HG03045 (cell line): ENCODE data around the gene HCRTR1.

Source experiments
- ATAC-seq: cut with Tn5 transposase; IDR thresholded peaks from one replicate; pipeline ENCODE4 v1.9.1; 2021; ENCODE audit warnings: mild to moderate bottlenecking, moderate library complexity; ENCODE audit not compliant: unreplicated experiment

The HCRTR1 gene

GRCh38 chr1:31648641-31649357 is 31.3 kb downstream of the HCRTR1 start:
- ATAC-seq = no peak

DNA sequence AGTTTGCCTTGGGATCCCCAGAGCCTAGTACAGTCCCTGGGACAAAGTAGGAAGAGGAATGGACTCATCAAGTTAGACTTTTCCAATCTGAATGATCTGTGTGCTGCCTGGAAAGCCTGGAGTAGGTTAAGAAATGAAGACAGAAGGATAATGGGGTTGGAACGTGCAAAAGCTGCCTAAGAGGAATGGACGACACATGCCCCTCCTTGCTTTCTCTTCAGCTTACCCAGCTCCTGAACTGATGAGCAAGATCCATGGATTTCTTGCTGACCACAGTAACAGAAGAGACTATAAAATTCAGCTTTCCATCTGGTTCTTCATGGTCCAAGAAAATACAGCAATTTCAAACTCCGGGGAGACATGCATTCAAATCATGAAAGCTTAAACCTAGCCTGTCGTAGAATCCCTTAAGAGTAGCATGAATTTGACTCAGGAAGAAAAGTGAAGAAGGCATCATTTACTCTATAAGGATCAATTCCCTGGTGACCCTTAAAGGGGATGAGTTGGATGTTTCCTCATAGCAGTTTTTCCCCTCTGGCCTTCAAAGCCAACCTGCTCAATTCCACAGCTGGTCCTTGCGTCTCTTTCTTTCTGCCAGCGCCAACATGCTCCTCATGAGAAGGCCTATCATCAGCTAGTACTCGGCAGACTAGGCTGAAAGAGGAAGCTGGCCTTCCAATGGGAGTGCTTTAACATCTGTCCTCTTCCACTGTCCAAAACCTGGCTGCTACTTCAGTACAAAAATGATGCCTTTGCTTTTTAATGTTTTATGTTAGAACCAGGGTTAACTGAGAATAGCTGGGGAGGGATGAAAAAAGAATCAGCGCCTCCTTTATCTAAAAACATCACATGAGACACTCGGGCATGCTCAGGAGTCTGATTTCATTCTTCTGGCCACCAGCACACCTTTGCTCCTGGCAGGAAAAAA is 32.9 kb downstream of the HCRTR1 start:
- ATAC-seq = no peak

- ATAC-seq = no peak
Measured at GRCh38 chr1:31651089-31651420, 33.6 kb downstream of the HCRTR1 start.

DNA sequence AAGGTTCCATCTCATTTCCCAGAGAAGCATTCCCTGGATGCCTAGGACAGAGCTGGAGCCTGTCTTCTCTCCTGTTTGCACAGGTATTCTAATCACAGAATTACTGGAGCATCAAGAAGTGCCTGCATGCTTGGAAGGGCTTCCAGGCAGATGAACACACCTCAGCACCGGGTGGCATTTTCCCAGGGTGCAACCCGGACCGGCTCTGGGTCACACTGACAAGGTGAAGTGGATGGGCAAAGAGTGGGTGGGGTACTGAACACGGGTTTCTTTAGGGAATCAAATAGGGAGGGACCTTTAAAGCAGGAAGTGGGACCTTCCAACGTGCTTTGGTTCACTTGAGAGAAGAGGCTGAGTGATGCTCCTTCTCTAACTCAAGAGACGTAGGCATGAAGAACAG is 34.3 kb downstream of the HCRTR1 start:
- ATAC-seq = no peak

GRCh38 chr1:31652891-31653499 is 35.5 kb downstream of the HCRTR1 start:
- no peak for ATAC-seq

GRCh38 chr1:31653717-31654473 is 36.4 kb downstream of the HCRTR1 start:
- no peak for ATAC-seq

GRCh38 chr1:31654474-31654776 is 36.9 kb downstream of the HCRTR1 start:
- no peak for ATAC-seq

- ATAC-seq = no peak
Measured at GRCh38 chr1:31655104-31655503, 37.6 kb downstream of the HCRTR1 start.

- ATAC-seq = no peak
Measured at GRCh38 chr1:31655756-31656155, 38.3 kb downstream of the HCRTR1 start.

DNA sequence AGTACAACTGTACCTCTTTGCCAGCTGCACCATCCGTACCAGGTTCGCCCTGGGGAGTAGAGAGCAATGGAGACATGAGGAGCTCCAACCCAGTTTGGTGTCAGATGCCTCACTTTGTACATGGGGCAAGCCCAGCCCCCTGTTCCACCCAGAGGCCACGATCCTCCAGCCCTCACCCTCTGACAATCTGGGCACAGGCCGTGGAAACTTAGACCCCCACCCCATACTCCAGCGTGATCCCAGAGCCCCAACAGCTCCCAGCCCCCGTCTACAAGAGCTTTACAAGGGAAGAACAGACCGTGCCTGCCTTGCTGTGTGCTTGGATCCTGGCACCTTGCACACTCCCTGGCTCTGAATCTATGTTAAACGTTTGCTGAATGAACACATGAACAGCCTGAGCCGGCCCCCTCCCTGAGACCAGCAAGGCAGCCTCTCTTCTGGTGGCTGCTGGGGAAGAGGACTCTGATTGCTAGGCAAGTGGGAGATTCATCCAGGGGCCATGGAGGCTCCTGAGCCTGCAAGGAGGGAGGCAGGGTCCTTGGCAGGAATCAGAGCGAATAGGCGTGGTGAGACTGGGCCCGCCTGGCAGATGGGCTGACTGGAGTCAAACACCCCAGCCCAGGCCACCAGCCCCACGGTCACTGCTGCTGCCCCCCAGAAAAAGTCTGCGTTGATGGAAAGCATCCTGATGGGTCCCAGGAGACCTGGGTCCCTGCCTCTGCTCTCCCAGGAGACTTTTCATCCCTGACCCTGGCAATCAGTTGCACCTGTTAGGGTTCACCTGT is 39.7 kb downstream of the HCRTR1 start:
- ATAC-seq = no peak

DNA sequence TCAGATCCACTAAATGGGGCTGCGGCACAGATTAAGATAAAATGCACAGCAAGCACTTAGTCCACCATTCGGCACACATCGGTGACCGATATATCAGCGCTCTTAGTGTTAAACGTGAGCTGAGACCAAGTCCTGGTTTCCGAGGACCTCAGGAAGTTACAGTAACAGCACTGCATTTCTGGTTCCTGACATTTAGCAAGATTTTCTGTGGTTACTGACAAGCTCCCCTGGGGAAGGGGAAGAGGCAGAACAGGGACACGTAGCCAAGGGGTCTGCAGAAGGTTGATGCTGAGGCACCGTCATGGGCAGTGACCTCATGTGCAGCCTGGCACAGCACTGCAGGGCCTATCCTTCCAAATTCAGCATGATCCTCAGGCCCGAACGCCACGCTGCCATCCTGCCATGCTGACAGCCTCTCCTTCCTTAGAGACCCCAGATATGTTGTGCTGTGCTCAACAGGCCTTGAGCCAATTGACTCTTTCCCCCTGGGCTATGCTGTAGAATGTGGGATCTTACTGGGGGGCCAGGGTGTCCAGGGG is 40.6 kb downstream of the HCRTR1 start:
- no peak for ATAC-seq

- ATAC-seq = no peak
Measured at GRCh38 chr1:31658721-31659120, 41.2 kb downstream of the HCRTR1 start.

GRCh38 chr1:31659889-31660288 is 42.4 kb downstream of the HCRTR1 start:
- ATAC-seq = no peak

GRCh38 chr1:31660871-31661455 is 43.5 kb downstream of the HCRTR1 start:
- ATAC-seq = no peak

- no peak for ATAC-seq
Measured at GRCh38 chr1:31661856-31662255, 44.4 kb downstream of the HCRTR1 start.

DNA sequence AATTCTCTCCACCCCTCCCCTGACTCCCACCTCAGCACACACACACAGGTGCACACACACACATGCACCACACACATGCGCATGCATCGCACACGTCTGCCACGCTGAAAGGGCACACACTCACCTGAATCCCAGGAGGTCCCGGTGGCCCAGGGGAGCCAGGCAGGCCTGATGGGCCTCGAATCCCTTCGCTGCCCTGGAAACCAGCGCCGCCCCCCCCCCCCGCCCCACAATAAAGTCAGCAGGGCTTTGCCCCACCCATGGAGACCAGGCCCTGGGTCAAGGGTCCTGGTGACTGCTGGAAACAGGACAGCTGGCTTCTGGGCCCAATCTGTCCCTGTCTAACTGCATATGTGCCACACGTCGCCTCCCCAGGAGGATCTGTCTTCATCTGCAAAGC is 45.0 kb downstream of the HCRTR1 start:
- no peak for ATAC-seq

- no peak for ATAC-seq
Measured at GRCh38 chr1:31663622-31664452, 46.3 kb downstream of the HCRTR1 start.

DNA sequence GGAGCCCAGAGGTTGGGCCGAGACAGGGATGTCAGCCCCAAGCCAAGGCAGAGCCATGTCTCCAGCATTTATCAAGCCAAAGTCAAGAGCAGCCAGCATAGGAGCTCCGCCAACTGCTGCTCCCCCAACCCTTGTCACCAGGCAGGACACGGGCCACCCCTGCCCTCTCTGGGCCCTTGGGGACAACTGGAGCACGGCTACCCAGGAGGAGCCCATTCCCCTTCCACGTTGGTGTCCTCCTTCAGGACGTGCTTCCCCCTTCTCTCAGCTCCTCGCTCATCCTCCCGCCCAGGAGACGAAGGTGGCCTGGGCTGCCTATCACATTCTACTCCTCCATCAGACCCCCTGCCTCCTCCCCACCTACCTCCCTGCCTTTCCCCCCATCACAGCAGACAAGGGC is 47.0 kb downstream of the HCRTR1 start:
- no peak for ATAC-seq
